ENCODE data around the gene TMEM11.

The TMEM11 gene

DNA sequence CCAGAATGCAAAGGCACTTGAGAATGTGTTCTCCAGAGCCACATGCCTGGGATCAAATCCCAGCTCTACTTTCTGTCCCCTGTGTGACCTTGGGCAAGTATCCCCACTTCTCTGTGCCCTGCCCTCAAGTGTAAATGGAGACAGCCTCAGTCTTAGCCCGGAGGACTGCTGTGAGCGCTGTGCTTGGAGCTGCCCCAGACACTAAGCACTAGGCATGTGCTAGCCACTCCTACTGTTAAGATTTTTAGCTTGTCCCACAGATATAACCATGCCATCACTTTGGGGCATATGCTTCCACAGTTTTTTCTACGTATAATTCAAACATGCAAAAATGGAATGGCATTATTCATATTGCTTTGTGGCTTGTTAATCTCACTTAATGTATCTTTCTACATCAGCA lies 29.4 kb downstream of the TMEM11 start:
- DNase-seq (ENCODE audit: low read depth) = no peak

GRCh38 chr17:21183468-21183867 lies 30.5 kb downstream of the TMEM11 start:
- no peak for DNase-seq (ENCODE audit: low read depth)

- no peak for DNase-seq (ENCODE audit: low read depth)
Observed at GRCh38 chr17:21177854-21178600, 35.9 kb downstream of the TMEM11 start.

DNA sequence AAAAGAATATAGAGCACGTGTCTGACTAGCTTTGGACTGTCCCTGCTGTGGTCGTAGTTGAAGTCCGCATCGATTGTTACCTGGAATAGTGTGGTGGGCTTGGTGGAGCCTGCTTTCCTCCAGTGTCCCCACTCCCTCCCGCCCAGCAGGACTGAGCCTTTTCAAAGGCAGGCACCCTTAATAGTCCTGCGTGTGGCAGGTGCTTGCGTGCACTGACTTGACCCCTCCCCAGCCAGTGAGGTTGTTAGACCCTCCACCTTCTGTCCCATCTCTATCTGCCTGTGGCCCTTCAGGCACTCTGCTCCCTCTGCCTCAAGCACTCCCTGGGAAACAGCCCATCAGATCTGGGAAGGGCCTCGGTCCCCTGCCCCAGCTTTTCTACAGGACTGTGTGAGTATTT lies 36.6 kb downstream of the TMEM11 start:
- DNase-seq (ENCODE audit: low read depth) = no peak

DNA sequence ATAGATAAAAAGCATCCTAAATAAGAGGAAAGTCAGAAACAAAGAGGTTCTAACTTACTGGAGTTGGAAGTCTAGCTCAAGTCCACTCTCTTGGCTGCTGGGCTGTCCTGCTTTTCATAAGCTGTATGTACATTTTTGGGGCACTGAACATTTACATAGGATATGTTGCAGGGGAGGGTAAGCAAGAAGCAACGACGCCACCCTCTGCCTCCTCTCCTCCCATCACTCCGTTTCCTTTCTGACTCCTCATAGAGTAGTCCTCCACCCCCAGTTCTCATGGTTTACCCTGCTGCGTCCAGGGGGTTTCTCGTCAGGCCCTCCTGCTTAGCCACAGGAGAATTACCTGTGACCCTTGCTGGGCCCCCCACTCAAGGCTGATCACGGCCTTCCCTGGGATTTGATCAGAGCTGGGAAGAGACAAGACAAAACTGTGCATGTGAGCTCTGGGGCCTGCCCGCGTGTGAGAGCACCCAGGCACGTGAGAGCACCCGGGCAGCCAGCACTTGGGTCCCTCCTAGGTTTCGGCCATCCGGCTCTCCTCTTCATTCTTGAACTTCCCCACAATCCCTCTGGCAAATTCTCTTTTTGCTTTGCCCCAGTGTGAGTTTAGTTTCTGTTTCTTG lies 37.1 kb downstream of the TMEM11 start:
- no peak for DNase-seq (ENCODE audit: low read depth)

- DNase-seq (ENCODE audit: low read depth) = peak; percentile 69
Observed at GRCh38 chr17:21174713-21175112, 39.2 kb downstream of the TMEM11 start.

DNA sequence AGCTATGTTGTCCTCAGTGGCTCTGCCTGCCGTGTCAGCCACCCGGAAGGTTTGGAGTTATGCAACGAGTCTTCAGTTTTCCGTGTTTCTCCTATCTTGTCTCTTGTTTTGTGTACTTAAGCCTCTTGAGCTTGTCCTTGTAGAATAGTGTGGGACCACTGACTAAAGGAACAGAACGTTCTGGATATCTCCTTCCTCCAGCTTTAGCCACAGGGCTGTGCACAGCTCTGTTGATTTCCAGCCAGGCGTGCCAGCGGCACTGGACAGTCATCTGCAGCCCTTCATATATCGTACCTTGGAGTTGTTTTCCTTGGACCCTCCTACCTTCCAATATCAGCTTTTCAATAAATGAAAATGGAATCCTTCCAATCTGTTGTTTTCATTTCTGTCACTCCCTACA lies 39.8 kb downstream of the TMEM11 start:
- no peak for DNase-seq (ENCODE audit: low read depth)

DNA sequence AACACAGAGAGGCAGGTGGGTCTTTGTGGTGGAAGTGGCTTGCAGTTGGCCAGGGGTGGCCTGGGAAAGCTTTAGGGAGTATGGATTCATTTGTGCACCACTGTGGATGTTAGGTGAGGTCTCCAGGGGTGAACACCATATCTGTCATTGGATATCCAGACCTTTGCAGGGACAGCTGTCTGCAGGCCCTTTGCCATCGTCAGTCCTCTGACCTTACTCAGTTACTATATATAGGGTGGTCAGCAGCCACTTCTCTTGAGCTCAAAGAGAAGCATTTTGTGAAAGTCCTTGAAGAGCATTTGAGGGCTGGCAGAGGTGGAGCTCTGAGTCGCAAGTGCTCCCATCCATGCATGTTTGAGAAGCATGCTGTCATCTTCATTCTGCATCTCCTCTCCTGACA lies 40.4 kb downstream of the TMEM11 start:
- no peak for DNase-seq (ENCODE audit: low read depth)

DNA sequence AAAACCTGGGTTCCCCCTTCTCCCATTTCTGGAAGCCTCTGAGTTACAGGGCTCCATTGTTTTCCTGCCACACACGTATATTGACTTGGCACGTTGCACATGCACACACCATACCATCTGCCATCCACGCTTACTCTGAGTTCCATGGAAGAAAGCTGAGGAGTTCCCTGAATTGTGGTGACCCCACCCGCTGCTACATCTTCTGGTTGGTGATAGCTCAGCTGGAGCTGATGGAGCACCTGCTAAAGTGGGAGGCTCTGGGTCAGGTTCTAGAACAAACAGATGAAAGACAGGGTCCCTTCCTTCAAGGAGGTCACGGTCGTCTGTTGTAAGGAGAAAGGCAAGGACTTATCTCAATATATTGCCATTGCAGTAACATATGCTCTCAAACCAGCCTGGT lies 41.1 kb downstream of the TMEM11 start:
- no peak for DNase-seq (ENCODE audit: low read depth)

- DNase-seq (ENCODE audit: low read depth) = no peak
Observed at GRCh38 chr17:21171970-21172510, 41.9 kb downstream of the TMEM11 start.

- DNase-seq (ENCODE audit: low read depth) = no peak
Observed at GRCh38 chr17:21171309-21171922, 42.5 kb downstream of the TMEM11 start.

- DNase-seq (ENCODE audit: low read depth) = no peak
Observed at GRCh38 chr17:21170809-21171208, 43.2 kb downstream of the TMEM11 start.

DNA sequence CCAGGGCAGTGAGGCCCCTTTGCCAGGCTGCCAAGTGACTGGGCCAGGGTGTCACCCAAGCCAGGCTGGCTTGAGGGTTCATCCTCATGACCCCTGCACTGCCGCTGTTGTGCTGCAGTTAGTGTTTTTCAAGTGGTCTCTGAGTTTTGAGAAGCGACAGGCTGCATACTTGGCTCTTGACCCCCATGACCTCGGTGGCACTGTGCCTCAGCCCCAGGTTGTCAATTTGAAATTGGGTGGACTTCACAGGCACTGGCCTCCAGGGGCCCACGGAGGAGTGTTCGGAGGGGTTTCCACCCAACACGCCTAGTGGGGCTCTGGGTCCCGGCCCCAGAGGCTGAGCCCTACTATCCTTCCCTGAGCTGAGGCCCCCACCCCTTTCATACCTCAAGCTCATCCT lies 44.5 kb downstream of the TMEM11 start:
- DNase-seq (ENCODE audit: low read depth) = no peak

GRCh38 chr17:21168555-21168865 lies 45.5 kb downstream of the TMEM11 start:
- DNase-seq (ENCODE audit: low read depth) = no peak

GRCh38 chr17:21167303-21167702 lies 46.7 kb downstream of the TMEM11 start:
- no peak for DNase-seq (ENCODE audit: low read depth)

DNA sequence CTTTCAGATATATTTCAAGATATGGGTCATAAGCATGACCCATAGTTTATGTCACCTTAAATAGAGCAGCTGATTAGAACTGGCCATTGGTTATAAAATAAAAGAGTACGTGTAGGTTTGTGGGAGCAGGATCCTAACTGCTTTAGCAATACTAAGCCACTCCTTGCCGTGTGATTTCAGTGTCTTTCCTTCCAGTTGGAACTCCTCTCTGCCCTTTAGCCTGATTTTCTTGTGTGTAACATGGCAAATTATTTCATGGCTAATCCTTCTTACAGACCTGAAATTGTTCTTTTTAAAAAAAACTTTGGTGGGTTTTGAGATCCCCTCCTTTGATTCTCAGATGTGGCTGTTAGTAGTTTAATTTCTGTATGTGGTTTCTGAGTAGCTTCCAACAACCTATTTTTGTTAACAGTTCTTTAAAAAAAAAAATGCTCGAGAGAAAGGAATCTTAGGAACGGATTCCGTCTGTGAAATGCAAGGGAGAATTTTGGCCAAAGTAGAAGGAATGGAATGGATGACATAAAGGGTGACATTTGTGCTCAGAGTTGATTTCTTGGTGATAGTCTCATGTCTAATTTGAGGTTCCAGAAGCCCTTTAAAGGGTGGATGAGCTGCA lies 47.3 kb downstream of the TMEM11 start:
- peak; percentile 62 for DNase-seq (ENCODE audit: low read depth)

DNA sequence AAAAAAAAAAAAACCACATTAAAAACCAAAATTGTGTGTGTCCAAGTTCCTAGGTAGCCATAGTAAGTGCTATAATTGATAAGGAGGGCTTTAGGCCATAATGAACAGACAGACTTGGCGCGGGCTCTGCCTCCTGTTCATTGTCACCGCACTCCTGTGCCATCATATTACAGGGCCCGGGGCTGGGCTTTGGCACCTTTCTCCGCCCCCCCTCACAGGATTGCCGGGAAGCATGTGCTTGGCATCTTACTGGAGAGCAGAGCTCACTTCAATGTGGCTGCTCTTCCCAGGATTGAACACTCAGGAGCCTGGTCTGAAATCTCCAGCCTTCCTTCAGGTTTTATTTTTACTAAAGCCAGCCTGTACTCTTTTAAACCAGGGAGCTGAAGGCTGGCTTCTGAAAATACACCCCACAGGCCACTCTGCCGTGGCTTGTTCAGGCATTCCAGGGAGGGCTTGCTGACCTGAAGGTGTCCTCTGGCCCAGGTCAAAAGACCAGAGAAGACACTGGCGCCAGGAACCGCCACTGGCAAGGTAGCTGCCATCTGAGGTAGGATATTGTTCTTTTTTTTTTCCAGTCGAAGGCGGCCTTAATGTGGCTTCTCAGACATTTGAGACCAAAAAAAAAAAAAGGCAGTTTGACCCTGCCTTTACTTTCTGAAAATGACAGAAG lies 47.9 kb downstream of the TMEM11 start:
- no peak for DNase-seq (ENCODE audit: low read depth)

DNA sequence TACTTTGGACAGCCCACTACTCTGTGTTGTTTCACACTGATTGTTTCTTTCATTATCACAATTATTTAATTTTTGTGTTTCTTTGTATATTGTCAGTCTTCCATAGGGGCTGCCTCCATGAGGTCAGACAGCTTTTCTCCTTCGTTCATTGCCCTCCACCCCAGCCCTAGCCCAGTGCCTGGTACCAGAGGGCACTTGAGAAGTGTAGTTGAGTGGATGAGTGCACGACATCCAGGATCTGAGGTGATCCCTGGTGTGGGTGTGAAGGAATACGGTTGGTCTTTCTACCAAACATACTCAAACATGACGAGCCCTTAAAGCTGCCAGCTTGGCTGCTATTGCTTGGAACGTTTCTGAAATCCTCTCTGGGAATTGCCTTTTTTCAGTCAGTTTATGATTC lies 49.3 kb downstream of the TMEM11 start:
- no peak for DNase-seq (ENCODE audit: low read depth)

DNA sequence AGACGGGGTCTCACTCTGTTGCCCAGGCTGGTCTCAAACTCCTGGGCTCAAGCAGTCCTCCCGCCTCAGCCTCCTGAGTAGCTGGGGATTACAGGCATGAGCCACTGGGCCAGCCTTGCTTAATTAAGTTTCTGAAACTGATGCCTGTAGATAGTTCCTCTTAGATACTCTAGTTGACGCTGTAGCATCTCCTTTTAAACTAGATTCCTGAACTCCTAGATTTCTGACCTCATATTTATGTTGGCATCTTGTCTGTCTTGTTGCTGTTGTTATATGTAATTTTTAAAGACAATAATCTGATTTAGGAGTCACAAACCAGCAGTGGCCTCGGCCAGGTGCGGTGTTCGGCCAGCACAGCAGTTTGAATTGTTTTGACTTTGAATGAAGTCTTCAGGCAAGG lies 49.7 kb downstream of the TMEM11 start:
- DNase-seq (ENCODE audit: low read depth) = no peak

- DNase-seq (ENCODE audit: low read depth) = no peak
Observed at GRCh38 chr17:21163101-21163500, 50.9 kb downstream of the TMEM11 start.

GRCh38 chr17:21162394-21162775 lies 51.6 kb downstream of the TMEM11 start:
- no peak for DNase-seq (ENCODE audit: low read depth)
